GM21390 (cell line): ENCODE measurements around the gene SNX9.
"Not testable (repeated sequence)": the region's sequence is repeated elsewhere in the genome, so short reads cannot be mapped to it uniquely, and the experiment has no call there.

Experiments
- ATAC-seq: cut with Tn5 transposase; IDR thresholded peaks from one replicate; pipeline ENCODE4 v1.9.1; 2021; ENCODE audit not compliant: unreplicated experiment

The SNX9 gene

DNA sequence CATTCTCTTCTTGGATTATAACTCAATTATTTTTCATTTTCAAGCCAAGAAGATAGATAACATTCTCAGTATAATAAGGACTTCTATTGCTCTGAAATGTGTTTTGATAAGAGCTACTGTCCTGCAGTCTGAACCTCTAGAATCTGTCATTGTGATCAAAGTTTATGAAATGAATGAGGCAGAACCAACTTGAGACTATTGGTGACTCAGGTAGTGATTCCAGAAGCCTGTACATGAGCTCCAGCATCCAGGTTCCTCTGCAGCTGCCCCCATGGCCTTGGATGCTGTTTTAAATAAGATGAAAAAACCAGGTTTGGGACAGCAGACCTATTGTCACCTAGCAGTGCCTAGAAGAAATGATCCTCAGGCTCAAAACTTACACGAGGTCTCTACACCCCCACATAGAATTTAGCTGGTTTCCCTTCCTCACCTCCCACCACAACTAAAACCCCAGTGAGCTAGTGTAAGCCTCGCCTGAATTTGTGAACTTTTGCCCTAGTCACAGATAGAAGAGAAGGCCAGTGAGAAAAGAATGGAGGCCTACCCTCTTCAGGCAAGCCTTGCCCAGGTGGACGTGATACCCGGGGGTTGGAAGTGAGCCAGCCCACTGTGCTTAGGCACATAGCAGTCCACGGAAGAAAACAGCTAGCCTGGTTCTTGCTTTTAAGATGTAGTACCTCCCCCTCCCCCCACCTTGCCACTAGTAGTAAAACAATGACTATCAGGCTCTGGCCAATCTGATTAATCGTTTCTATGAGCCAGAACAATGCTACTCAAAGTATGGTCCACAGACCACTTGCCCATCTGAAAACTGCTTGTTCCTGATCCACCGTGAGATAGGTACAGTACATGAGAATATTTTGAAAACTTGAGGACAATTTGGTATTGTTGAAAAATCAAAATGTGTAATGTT is 85.6 kb downstream of the SNX9 start:
- no peak for ATAC-seq

DNA sequence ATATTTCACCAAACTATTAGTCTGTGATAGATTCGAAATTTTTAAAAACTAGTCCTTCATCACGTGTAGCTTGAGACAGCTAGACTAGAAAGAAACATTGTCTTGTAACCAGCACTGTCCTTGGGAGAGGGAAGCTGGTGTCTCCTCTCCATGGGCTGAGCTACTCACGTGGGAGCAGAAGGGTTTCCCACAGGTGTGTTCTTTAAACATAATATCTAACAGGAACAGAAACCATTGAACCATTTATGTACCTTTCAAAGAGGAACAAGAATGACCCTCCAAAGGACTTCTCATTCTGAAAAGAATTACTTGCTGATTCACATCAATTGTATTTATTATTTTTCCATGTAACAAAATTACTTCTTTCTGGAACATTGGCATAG is 86.2 kb downstream of the SNX9 start:
- peak; percentile 55 for ATAC-seq

DNA sequence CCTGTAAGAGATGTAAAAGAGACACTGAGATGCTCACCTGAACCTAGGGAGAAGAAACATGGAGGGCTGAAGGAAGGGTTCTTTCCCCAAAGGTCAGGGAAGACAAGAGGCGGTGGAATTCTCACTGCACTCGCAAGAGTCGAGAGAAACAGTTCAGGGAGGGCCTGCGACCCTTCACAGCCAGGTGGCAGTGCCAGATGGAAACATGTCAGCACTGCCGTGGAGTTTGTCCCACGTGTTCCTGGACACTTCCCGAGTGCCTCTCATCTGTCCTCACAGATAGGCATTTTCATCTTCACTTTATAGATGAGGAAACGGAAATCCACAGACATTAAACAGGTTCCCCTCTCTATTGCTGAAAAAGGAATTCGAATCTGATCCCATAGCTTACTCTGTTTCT is 88.2 kb downstream of the SNX9 start:
- ATAC-seq: no peak

DNA sequence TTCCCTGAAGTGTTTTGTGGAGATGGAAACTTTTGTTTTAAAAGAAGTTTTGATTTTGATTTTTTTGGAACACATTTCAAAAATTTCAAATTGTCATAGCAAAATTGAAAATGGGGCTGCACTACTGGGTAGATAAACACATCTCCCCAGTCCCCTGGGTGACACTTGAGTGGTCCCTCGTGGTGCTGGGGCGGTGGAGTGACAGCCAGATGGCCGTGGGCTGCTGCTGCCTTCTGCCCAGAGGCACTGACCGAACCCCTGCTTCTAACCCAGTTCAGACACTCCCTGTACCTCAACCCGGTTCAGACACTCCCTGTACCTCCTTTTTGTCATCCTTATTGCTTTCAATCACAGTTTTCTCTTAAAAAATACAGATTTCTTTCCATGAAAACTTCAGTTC is 88.7 kb downstream of the SNX9 start:
- ATAC-seq: no peak

DNA sequence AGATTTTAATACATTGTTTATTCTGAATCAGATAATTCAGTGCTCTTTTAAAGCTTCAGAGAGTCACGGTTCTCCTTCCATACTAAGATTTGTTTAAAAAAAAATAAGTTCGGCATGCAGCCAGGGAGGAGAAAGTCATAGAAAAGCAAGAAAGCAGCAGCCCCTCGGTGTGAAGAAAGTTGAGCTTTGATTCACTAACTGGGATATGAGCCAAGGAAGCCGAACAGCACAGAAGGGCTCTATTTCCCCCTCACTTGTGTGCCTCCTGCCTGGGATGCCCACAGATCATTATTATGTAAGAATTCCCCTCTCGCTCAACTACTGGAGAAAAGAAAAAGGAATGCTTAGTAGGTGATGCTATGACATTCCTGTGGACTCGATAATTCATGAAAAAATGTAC is 89.3 kb downstream of the SNX9 start:
- no peak for ATAC-seq

DNA sequence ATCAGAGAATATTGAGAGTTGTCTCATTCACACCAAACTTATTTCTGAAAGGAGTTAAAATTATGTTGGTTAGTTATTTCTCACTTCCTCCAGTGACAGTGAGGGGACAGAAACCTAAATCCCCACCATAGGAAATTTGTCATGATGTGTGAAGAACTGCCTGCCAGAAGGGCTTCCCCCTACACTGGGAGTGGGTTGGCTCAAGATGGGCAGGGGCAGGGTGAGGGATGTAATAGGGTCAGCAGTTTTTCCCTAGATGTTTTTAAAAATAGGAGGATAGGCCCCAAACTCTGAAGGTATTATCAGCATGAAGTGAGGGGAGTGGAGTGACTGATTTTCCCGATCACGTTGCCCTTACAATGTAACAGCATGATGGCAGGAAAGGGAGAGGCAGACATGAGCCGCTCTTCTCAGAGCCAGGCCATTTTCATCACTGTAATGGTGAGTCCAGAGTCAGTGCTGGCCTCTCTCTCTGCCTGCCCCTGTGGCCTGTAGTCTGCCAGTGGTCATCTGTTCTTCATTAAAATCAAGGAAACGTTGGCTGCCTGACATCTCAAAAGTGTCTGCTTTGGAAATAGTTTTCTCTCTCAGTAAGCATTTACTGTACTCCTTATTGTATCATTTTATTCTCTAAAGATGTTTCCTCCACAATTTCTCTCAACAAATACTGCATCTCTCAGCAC is 98.8 kb downstream of the SNX9 start:
- ATAC-seq: no peak

DNA sequence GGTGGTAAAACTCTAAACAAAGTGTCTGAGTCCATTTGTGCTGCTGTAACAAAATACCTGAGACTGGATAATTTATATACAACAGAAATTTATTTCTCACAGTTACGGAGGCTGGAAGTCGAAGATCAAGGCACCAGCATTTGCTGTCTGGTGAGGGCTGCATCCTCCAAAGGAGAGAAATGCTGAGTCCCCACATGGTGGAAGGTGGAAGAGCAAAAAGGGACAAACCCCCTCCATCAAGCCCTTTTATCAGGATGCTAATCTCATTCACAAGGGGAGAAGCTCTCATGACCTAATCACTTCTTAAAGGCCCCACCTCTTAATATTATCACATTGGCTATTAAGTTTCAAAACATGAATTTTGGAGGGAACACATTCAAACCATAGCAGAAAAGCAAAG is 102.7 kb downstream of the SNX9 start:
- no peak for ATAC-seq

DNA sequence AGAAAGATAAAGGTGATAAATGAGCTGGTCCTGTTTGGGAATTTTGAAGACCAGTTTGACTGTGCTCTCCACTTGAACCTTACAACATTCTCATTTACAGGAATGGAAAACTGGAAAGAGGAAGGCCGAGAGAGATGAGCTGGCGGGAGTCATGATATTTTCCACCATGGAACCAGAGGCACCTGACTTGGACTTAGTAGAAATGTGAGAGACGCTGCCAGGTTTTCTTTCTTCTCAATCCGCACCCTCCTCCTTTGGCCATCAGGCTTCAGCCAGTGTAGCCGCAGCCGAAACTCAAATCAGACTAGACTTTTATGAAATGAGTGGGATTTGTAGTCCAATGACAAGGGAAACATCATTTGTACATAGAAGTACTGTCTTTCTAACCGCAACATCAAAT is 104.0 kb downstream of the SNX9 start:
- ATAC-seq: no peak

DNA sequence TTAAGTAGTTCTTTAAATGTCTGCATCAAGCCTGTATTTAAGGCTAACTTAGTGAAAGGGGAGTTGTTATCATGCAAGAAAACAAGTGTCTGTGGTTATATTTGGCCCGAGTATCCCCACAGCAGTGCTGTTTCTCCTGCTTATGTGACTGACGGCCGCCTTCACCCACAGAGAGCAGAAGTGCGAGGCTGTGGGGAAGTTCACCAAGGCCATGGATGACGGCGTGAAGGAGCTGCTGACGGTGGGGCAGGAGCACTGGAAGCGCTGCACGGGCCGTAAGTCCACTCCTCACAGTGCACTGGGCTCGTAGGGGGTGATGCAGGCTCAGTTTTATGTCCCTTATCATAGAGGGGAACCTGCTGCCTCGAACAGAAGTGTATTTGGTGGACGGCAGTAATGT is 105.4 kb downstream of the SNX9 start:
- no peak for ATAC-seq

DNA sequence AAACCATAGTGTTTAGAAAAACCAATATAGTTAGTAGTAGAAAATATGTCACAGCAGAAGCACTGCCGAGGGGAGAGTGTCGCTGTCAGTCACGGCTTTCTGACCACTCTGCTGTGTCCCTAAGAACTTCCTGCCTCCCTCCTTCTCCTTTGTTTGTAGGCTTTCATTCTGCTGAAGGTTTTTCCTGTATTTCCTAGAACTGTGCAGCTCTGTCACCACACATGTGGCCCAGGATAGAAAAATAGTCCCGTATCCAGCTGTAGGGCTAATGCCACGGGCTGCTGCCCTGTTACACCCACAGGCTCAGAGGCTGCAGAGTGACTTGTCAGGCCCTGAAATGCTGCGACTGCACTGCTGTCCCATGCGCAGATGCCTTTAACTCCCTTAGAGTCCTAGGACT is 106.0 kb downstream of the SNX9 start:
- no peak for ATAC-seq

DNA sequence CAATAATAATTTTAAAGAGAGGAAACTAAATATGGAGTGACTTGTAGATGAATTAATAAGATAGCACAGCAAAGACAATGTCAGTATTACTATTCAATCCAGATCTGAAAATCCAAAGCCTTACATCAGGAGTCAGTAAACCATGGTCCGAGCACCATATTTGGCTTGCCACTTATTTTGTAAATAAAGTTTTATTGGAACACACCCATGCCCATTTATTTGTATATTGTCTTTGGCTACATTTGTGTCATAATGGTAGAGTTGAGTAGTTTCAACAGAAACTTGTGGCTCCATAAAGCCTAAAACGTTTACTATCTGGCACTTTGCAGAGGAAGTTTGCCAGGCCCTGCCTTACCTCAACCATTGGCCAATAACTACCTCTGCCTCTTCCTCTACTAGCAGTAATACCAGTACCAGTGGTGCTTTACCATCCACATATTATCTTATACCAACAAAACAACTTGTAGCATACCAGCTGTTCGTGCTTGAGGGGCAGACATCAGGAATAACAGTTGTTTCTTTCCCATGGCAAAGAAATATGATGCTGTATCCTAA is 106.8 kb downstream of the SNX9 start:
- no peak for ATAC-seq

DNA sequence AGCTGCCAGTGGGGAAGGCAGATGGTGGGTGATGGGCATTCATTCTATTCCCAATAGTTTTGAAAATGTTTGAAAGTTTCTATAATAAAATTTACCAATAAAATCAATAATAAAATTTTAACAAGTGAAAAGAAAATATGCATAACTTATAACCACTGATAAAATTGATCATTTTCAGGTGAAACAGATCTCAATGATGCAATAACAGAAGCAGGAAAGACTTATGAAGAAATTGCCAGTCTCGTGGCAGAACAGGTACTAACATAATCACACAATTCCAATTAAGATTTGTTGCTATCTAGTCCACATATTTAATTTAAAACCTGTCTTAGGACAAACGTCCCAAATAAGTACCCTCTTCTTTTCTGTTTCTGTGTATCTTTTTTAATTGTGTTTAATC is 112.7 kb downstream of the SNX9 start:
- no peak for ATAC-seq

DNA sequence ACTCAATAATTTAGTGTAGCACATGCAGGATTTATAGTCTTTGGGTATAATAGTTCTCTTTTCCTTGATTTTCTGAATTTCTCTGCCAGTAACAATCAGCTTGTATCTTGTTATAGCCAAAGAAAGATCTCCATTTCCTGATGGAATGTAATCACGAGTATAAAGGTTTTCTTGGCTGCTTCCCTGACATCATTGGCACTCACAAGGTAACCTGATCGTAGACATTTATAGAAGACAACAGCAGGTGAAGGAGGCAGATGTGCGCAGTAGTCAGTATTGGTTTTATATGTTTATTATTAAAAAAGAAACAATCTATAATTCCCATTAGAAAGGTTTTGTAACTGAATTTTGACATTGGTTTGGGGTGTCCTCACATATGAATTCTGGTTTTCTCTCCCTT is 114.3 kb downstream of the SNX9 start:
- no peak for ATAC-seq

DNA sequence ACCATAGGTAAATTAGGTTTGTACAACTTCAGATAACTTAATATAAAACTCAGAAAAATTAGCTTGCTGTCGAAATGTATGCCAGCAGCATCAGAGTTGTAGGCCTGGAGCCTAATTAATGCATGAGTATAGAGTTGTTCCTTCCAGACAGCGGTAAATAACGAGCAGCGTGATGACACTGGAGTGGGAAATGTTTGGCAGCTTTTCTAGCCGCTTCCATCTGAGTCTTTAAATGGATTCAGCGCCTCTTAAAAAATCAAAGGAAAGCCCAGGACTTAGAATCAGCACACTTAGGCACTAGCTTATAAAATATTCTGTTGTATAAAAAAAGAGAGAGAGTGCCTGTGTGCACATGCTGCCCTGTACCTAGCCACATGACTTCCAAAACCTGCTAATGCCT is 114.9 kb downstream of the SNX9 start:
- ATAC-seq: no peak

DNA sequence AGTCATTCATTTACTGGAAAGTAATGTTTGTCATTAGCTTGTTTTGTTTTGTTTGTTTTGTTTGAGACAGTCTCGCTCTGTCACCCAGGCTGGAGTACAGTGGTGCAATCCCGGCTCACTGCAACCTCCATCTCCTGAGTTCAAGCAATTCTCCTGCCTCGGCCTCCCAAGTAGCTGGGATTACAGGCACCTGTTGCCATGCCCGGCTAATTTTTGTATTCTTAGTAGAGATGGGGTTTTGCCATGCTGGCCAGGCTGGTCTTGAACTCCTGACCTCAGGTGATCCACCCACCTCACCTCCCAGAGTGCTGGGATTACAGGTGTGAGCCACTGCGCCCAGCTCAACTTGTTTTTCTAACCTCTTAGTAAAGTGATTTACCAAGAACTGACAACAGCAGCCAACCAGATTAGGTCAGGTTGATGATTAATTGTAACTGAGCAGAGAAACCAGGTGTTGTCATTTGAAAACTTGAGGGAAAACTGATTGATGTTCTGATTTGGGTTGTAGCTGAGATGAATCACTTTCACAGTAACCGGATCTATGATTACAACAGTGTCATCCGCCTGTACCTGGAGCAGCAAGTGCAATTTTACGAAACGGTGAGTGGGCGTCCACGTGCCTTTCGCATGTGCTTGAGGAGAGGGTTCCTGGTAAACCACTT is 117.5 kb downstream of the SNX9 start:
- not testable (repeated sequence) for ATAC-seq

DNA sequence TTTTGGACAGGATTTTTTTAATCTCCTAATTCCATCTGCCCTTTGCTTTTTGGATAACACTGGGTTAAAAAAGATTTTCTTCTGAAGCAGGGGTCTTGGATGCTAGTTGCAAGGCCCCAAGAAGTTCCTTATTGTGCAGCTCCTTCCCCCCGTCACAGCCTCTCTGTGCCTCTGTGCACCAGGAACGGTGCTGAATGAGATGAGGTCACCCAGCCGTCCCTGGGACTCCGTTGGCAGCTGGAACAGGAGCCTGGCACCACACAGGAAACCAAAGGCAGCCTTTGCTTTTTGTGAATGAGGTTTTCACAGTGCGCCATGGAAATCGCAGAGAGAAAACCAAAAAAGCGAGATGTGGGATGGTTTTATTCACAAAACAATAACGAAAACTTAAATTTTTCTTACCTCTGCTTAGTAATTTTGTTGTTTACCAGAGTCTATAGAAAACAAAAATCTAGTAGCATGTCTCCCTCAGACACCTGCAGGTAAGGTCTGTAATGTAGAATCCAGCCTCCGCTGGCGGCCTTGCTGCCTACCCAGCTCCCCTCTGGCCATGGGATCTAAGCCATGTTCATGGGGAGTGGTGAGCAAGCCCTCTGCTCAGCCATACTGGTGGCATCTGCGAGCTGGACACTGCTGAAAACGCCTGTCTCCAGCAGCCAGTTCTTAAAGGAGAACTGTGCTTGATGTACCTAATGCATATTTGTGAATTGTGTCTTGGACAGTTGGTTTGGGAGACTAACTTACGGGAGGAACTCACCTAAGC is 118.2 kb downstream of the SNX9 start:
- ATAC-seq: no peak

DNA sequence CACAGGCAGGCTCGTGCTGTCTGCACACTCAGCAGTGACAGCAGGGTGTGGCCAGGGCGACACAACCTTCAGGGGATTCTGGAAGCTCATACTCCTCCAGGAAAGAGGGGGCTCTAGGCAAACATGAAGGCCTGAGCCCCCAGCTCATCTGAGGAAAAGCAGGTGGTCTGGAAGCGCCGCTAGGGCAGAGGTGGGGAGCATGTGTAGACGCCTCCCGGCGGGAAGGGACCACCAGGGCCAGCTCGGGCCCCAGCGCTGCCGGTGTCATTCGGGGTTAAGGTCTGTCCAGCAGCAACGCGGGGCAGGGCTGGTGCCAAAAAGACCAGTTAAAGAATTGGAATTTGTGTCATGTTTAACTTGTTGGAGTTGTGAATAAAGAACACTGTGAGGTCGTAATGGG is 119.3 kb downstream of the SNX9 start:
- no peak for ATAC-seq

DNA sequence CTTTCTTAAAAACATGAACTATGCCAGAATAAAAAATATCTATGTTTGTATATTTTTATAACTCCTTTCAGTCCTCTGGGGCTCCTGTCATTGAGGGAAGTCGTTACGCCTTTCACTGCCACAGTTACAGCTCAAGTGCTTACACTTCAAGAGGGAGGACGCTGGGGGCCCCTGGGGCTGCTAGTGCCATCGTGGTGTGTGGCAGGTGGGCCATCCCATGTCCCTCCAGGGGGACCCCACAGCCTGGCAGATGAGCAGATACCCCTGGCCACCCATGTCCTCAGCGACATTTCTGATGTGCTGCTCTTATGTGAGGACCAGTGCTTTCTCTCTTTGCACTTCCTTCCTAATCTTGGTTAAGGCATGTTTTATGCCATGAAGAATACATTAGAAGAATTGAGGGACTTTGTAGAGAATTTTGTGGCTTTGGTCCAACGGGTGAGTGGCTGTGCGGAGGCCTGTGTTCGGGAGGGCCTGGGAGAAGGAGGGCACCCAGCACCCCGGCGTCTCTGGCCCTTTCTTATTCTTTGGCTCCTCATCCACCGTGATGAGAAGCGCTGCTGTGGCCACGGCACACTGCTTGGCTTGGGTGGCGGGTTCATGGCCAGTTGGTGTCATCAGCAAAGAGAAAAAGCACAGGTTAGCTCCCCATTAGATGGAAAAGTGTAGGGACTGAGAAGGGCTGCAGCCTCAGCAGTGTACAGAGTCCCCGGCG is 120.4 kb downstream of the SNX9 start:
- ATAC-seq: no peak

DNA sequence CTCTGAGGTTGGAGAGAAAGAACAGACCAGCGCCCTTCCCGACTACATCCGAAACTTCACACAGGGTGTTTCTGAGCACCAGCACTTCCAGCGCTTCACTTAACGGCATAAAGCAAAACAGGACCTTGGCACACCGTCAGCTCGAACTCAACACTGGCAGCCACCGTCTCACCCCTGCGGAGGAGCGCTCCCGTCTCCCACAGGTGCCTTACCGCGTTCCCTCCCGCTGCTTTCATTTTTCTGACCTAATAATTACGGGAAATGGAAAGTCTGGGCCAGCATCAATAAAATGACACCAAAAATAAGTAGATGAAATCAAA is 120.9 kb downstream of the SNX9 start:
- ATAC-seq: no peak
